ENCODE data around the gene MYO5A. TPM values are rescaled to one million over a fixed set of nuclear protein-coding genes. Genes with fewer than 3 reads are reported as not detected.
A peak's percentile ranks its signal among the peaks of the same experiment; 100 is the strongest.

The MYO5A gene
- total RNA-seq, 1 donor from 2014 or later, result 41.1 TPM

GRCh38 chr15:52261026-52261425 is 267.7 kb downstream of the MYO5A start:
- H3K36me3 Mint-ChIP-seq (ENCODE audit: unreplicated experiment), result no peaks in the 10 kb centered on the region
- H3K27me3 Mint-ChIP-seq (ENCODE audit: unreplicated experiment), result no peaks in the 10 kb centered on the region
- no peak for DNase-seq (ENCODE audit: extremely low spot score, unreplicated experiment)
- H3K4me1 Mint-ChIP-seq (ENCODE audit: unreplicated experiment), result peaks cover 38% of the 10 kb centered on the region
- TF ChIP-seq CTCF (IDR thresholded peaks at IDR 0.05), result no peak
- no peak overlapping the region for H3K4me3 Mint-ChIP-seq (ENCODE audit: unreplicated experiment)
- H3K9me3 Mint-ChIP-seq (ENCODE audit: unreplicated experiment), result no peaks in the 10 kb centered on the region
- peak overlapping the region; percentile 85 for H3K27ac Mint-ChIP-seq (ENCODE audit: unreplicated experiment)

GRCh38 chr15:52259503-52259902 is 269.2 kb downstream of the MYO5A start:
- Mint-ChIP-seq H3K27ac (ENCODE audit: unreplicated experiment) (no peak overlapping the region), H3K36me3 (ENCODE audit: unreplicated experiment) (no peaks in the 10 kb centered on the region), H3K4me3 (ENCODE audit: unreplicated experiment) (no peak overlapping the region), H3K9me3 (ENCODE audit: unreplicated experiment) (no peaks in the 10 kb centered on the region), H3K4me1 (ENCODE audit: unreplicated experiment) (peaks cover 52% of the 10 kb centered on the region), H3K27me3 (ENCODE audit: unreplicated experiment) (no peaks in the 10 kb centered on the region)
- TF ChIP-seq CTCF (IDR thresholded peaks at IDR 0.05), result no peak
- no peak for DNase-seq (ENCODE audit: extremely low spot score, unreplicated experiment)

- no peak for TF ChIP-seq CTCF (IDR thresholded peaks at IDR 0.05)
- no peak overlapping the region for H3K27ac Mint-ChIP-seq (ENCODE audit: unreplicated experiment)
- H3K4me1 Mint-ChIP-seq (ENCODE audit: unreplicated experiment), result peaks cover 61% of the 10 kb centered on the region
- H3K9me3 Mint-ChIP-seq (ENCODE audit: unreplicated experiment), result no peaks in the 10 kb centered on the region
- no peaks in the 10 kb centered on the region for H3K36me3 Mint-ChIP-seq (ENCODE audit: unreplicated experiment)
- H3K4me3 Mint-ChIP-seq (ENCODE audit: unreplicated experiment), result no peak overlapping the region
- H3K27me3 Mint-ChIP-seq (ENCODE audit: unreplicated experiment), result no peaks in the 10 kb centered on the region
- DNase-seq (ENCODE audit: extremely low spot score, unreplicated experiment), result no peak
These were observed 270.2 kb downstream of the MYO5A start for GRCh38 chr15:52258461-52258860.

GRCh38 chr15:52257734-52258062 is 271.0 kb downstream of the MYO5A start:
- Mint-ChIP-seq H3K36me3 (ENCODE audit: unreplicated experiment) (no peaks in the 10 kb centered on the region), H3K27ac (ENCODE audit: unreplicated experiment) (no peak overlapping the region), H3K4me3 (ENCODE audit: unreplicated experiment) (no peak overlapping the region), H3K27me3 (ENCODE audit: unreplicated experiment) (no peaks in the 10 kb centered on the region), H3K4me1 (ENCODE audit: unreplicated experiment) (peaks cover 68% of the 10 kb centered on the region), H3K9me3 (ENCODE audit: unreplicated experiment) (no peaks in the 10 kb centered on the region)
- DNase-seq (ENCODE audit: extremely low spot score, unreplicated experiment), result no peak
- TF ChIP-seq CTCF (IDR thresholded peaks at IDR 0.05), result no peak

Small RNA genes within 50 kb of the gene (microRNA-seq; reads per million reads assigned to microRNA genes)
- gene MIR1266 (ENCODE audit: unreplicated experiment), result not detected

Other genes starting within 250 kb of the MYO5A start
- 2.7 and 4.0 TPM in 2 replicates for gene MYO5C, start 233.1 kb downstream of the MYO5A start, total RNA-seq
- 165 and 169 TPM in 2 replicates for gene ARPP19, start 40.1 kb upstream of the MYO5A start, total RNA-seq
- gene ATOSA, start 150.5 kb upstream of the MYO5A start, total RNA-seq, result 33.6 and 37.1 TPM in 2 replicates

All from osteocyte (in vitro differentiated cells).